Jurkat, Clone E6-1 (cell line): ENCODE data around the gene PSMG3.
A peak's percentile ranks its signal among the peaks of the same experiment; 100 is the strongest.

Experiments used
- DNase-seq: peaks from one replicate; pipeline ENCODE4 v3.0.0-alpha.2; 2011; ENCODE audit warnings: low read depth, low spot score
- H3K4me3 ChIP-seq: 2 replicates; pipeline ENCODE4 v1.5.1; 2011; ENCODE audit warnings: mild to moderate bottlenecking, low read length, control low read depth, moderate library complexity

PSMG3 gene

DNA sequence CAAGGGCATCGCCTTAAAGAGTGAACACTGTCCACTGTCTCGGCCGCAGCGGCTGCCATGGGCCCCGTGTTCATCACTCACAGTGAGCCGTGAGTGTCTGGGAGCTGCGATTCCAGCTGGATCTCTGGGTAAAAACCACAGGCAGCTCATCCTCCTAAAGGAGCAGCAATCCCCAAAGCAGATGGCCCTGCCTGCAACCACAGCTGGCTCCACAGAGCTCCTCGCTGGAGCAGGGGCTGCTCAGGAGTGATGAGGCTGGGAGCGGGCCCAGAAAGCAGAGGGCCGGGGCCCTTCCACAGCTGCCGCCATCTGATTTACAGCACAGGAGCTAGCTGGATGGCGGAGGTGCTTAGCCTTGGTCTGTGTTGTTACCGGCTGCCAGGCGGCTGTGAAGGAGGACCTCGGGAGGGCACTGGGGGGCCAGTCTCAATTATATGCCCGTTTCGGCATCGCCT lies 7.2 kb downstream of the PSMG3 start:
- H3K4me3 ChIP-seq: no peak overlapping the region
- no peak for DNase-seq

- no peak for DNase-seq
- H3K4me3 ChIP-seq: no peak overlapping the region
Measured at GRCh38 chr7:1562116-1562515, 7.7 kb downstream of the PSMG3 start.

- no peak overlapping the region for H3K4me3 ChIP-seq
- no peak for DNase-seq
Measured at GRCh38 chr7:1561036-1561940, 8.5 kb downstream of the PSMG3 start.

DNA sequence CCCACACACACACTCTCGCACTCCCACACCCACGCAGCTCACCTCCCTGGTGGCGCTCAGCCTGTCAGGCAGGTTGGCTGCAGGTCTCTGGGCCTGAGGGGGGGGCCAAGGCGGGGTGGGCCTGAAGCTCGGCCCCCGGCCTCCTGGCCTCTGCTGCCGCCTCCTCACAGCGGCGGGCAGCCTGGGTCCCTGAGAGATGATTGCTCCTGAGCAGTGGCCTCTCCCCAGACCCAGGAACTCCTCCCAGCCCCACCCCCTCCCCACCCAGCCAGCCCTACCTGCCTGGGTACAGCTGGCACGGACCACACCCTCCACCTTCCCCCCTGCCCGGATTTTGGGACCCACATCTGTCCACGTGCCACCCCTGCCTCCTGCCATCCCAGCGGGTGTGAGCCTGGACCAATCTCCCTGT lies 9.2 kb downstream of the PSMG3 start:
- no peak overlapping the region for H3K4me3 ChIP-seq
- DNase-seq: no peak

DNA sequence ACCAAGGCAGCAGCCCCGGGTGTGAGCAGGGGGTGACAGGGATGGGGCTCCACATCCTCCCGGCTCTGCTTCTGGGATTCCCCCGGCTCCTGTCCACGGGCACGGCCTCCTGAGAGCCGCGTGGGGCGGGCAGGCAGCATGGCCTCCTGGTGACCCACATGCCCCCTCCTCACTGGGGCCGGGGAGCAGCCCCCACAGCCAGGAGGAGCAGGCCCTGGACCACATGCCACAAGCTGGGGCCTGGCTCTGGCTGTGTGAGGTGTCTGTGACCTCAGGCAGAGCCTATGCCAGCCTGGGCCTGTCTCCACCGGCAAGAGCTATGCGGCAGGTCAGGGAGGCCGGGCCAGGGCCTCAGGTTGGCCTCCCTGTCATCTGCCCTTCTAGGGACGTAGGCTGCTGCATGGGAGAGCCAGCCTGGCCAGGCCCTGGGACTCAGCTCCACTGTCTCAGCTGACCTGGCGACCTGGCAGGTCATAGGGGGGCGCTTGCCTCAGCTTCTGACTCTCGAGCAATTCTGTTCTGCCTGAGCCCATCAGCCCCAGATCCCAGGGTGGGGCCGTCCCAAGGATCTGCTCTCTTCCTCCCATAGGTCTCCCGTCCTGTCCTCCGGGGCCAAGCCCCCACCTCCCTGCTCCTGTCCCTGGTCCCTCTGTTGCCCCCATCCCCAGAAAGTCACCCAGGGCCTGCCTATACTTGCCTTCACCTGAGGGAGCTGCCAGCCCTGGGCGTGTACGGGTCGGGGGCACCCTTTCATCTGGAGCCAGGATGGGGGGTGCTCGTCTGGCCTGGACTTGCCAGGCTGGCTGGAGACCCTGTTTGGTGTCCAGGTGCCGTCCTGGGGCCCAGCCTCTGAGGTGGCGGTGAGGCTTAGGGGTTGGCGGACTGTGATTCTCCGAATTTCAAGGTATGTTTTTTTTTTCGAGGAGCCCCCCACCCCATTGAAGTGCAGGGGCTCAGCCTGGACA lies 9.9 kb downstream of the PSMG3 start:
- no peak for DNase-seq
- no peak overlapping the region for H3K4me3 ChIP-seq

GRCh38 chr7:1558841-1559625 lies 10.8 kb downstream of the PSMG3 start:
- DNase-seq: no peak
- H3K4me3 ChIP-seq: no peak overlapping the region

GRCh38 chr7:1558181-1558811 lies 11.5 kb downstream of the PSMG3 start:
- no peak overlapping the region for H3K4me3 ChIP-seq
- no peak for DNase-seq

GRCh38 chr7:1557771-1558170 lies 12.1 kb downstream of the PSMG3 start:
- no peak for DNase-seq
- H3K4me3 ChIP-seq: no peak overlapping the region

DNA sequence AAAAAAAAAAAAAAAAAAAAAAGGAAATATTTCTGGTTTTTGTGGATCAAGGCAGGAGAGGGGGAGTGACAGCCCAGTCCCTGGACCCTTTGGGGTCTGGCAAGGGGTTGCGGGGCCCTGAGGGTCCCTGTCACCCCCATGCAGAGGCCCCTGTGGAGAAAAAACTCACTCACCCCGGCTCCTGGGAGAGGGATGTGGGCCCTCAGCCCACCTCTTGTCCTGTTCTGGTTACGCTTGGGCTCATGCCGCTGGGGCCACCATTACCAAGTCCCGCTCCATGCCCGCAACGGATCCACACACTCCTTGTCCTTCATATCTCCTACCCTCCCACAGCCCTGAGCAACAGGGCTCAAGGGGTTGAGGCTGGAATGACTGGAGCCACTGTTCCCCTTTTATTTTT lies 12.8 kb downstream of the PSMG3 start:
- no peak overlapping the region for H3K4me3 ChIP-seq
- DNase-seq: no peak

DNA sequence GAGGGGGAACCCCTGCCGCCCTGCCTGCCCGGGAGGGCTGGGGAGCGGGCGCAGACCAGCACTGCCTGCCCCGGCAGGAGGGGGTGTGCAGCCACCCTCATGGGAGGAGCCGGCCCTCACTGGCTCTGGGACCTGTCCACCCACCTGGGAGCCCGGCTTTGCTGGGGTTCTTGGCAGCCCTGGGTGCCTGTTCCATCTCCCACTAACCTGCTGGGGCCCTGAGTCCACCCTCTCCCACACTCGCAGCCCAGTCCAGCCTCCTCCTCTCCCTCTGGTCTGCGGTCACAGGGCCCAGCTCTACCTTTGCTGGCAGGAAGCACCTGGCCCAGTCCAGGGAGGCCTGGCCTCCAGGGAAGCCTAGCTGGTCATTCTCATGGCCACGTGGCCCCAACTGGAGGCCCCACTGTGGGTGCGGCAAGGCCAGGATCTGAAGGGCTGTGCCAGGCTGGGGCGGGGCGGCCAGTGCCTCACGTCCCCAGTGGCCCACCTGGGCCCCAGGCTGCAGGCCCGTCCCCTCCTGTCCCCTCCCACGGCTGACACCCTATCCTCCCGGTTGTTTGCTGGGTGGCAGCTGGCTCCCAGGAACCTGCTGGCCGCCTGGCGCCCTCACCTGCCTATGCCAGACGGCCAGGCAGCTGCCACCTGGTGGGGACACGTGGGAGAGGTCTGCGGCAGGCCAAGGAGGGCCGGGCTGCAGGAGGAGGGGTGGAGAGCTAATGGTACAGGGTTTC lies 13.9 kb downstream of the PSMG3 start, which contains the start of gene TMEM184A:
TMEM184A (minus strand) TSS at position 393 of the 731 bp plus-strand sequence. CDS start 721 bp downstream, outside the sequence.
- peak; percentile 49 for DNase-seq
- no peak within 1 kb of the TSS for H3K4me3 ChIP-seq

DNA sequence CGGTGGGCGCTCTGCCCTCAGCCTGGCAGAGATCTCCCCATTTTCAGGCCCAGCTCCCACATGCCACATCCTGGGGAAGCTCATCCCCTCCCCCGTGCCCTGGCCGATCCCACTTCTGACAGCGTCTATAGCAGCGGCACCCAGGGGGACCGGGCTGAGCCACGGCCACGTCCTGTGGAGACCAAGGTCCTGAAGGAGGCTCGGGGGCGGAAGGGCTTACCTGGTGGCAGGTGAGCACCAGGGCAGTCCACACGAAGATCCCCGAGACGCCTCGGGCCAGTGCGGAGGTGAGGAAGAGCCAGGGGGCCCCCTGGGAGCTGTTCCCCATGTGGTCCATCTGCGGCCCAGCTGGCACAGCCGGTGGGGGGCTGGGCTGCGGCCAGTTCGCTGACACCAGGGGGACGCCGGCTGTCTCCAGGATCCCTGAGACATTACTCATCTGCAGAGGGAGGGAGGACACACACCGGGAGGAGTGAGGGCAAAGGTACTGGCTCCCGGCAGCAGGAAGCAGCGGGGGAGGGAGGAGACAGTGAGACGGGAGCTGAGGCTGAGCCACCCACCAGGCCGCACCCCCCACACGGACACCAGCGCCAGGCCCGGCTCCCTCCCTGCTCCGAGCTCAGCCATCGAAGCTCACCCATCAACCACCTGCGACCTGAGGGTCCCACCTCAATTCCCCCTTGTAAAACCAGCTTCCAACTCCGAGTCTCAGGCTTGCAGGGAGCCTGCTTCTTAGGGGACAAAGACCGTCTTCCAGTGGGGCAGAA lies 14.6 kb downstream of the PSMG3 start:
- no peak overlapping the region for H3K4me3 ChIP-seq
- DNase-seq: no peak

DNA sequence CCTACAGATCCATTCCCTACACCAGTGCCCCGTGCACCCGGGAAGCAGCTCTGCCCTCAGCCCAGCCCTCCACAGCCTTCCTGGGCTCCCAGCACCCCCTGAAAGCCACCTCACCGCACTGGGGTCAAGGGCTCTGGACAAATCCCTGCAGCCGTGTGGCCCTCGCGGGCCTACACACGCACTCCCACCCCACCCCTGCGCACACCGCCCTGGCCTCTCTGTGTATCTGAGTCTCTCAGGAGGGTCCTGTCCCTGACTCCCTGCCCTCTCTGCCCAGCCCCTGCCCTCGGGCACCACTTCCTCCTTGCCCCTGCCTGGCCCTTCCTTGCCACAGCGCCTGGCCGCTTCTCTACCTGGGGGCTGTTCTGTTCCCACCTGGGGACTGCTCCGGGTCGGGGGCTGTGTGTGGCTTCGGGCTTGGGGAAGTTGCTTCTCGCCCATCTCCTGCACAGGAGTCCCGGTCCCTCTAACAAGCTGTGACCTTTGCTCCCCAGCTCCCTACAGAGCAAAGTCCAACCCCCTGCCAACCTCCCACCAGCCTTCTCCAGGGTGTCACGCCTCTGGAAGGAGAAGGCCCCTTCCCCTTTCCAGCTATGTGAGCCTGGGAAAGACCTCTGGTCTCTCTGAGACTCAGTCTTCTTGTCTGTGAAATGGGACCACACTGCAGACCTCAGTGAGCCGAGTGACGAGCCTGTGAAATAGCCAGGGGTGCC lies 15.3 kb downstream of the PSMG3 start:
- H3K4me3 ChIP-seq: no peak overlapping the region
- DNase-seq: no peak

- DNase-seq: no peak
- no peak overlapping the region for H3K4me3 ChIP-seq
Measured at GRCh38 chr7:1553512-1554210, 16.2 kb downstream of the PSMG3 start.

DNA sequence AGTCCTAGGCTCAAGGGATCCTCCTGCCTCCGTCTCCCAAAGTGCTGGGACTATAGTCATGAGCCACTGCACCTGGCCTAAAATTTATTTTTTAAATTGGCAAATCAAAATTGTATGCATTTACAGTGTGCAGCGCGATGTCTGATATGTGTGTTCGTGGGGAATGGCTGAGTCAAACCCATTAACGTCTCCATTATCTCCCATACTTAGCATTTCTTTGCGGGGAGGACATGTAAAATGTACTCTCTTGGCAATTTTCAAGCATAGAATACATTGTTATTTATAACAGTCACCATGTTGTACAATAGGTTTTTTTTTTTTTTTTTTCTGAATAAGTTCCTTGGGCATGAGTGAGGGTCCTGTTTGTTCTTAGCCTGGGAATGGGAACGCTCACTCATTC lies 17.6 kb downstream of the PSMG3 start:
- no peak for DNase-seq
- no peak overlapping the region for H3K4me3 ChIP-seq

DNA sequence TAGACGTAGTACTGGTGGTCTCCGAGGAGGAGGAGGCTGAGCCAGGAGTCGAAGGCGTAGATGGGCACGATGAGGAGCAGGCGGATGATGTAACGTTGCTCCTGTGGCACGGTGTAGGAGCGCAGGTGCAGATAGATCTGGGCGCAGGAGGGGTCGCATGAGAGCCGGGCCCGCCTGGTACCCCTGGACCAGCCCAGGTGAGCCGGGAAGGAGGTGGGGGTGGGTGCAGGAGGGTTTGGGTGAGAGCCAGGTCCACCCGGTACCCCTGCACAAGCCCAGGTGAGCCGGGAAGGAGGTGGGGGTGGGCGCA lies 19.0 kb downstream of the PSMG3 start:
- H3K4me3 ChIP-seq: no peak overlapping the region
- no peak for DNase-seq
